ENCODE data around the gene IL17F. TPM values are rescaled to one million over a fixed set of nuclear protein-coding genes. Genes with fewer than 3 reads are reported as not detected.
A peak's percentile ranks its signal among the peaks of the same experiment; 100 is the strongest.

IL17F gene
- total RNA-seq, 4 donors from 2014 or later: not detected

GRCh38 chr6:52285177-52286068 is 41.1 kb upstream of the IL17F start:
- H3K4me3 ChIP-seq (ENCODE audit: low read depth, poor library complexity, severe bottlenecking): no peak overlapping the region
- TF ChIP-seq, protein P1, sequence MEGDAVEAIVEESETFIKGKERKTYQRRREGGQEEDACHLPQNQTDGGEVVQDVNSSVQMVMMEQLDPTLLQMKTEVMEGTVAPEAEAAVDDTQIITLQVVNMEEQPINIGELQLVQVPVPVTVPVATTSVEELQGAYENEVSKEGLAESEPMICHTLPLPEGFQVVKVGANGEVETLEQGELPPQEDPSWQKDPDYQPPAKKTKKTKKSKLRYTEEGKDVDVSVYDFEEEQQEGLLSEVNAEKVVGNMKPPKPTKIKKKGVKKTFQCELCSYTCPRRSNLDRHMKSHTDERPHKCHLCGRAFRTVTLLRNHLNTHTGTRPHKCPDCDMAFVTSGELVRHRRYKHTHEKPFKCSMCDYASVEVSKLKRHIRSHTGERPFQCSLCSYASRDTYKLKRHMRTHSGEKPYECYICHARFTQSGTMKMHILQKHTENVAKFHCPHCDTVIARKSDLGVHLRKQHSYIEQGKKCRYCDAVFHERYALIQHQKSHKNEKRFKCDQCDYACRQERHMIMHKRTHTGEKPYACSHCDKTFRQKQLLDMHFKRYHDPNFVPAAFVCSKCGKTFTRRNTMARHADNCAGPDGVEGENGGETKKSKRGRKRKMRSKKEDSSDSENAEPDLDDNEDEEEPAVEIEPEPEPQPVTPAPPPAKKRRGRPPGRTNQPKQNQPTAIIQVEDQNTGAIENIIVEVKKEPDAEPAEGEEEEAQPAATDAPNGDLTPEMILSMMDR (IDR thresholded peaks at IDR 0.05): no peak
- TF ChIP-seq POLR2A (IDR thresholded peaks at IDR 0.05): no peak
- 15% methylated on average over 12 of the region's 12 CpGs for WGBS, 2 donors
- intact Hi-C loops (cut with DNase I; ENCODE audit: low total_unique reads): loop anchor here (5.0 to 10.0 kb wide), 2 partner anchors 109 to 382 kb away; no protein-coding TSS in a partner anchor
- DNase-seq (ENCODE audit: low spot score in 2 of 2): no peak

DNA sequence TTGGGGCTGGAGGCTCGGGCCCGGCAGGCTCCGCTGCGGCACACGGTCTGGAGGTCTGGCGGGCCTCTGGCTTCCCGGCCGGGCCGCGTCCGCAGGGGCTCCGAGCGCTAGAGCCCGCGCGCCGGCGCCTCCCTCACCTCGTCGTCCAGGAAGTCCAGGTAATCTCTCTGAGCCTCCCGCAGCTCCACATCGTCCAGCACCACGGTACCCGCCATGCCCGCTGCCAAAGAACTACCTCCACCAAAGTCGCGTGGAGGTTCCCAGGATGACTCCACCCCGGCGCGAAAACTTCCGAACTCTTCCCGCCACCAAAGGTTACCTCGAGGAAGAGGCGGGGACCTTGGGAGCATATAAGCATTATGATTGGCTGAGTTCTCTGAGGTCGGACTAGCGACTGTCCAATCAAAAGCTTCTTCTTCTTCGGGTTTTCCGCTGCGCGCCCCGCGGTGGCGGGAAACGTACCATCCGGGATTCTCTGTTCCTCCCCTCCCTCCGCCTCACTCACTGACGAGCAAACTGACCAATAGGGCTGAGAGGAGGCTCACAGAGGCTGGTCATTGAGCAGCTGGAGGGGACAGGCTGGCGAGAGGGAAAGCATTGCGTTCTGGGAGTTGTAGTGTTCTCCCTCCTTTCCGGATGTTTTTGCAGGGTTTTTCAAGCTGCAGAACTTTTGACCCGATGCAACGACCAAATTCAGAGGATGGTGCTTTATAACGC is 40.3 kb upstream of the IL17F start, which contains the start of gene MCM3:
TSS of gene MCM3 (minus strand) at position 283 of the 717 bp plus-strand sequence. CDS start at position 215, 68 bp downstream.
- DNase-seq (ENCODE audit: low spot score in 2 of 2): peak; percentile 98 to 99
- WGBS, 2 donors: 0 to 1% methylated on average over 50 to 51 of the region's 53 CpGs
- no peak for TF ChIP-seq POLR2A (IDR thresholded peaks at IDR 0.05)
- TF ChIP-seq, protein P1 (IDR thresholded peaks at IDR 0.05): no peak
- H3K4me3 ChIP-seq (ENCODE audit: low read depth, poor library complexity, severe bottlenecking): peak within 1 kb of the TSS; percentile 81
- intact Hi-C loops (cut with DNase I; ENCODE audit: low total_unique reads): loop anchor here (5.0 to 10.0 kb wide), 2 partner anchors 110 to 383 kb away; no protein-coding TSS in a partner anchor

DNA sequence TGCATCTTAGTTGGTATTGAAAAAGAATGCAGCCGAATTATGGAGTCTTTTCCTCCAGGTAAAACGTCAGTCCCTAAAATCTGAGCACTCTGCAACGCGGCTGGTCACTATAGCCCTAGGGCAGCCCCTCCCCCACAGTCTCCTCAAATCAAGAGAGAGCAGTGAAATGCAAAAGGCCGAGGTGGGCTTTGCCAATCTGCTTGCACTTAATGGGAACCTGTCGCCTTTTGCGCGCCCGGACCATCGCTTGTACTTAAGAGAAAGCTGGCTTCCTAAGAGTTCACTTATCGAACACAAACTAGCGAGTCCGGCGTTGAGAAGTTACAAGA is 39.8 kb upstream of the IL17F start:
- DNase-seq (ENCODE audit: low spot score in 2 of 2): peak in 1 of 2 donors; percentile 24
- 0 to 1% methylated on average over 14 of the region's 14 CpGs for WGBS, 2 donors
- intact Hi-C loops (cut with DNase I; ENCODE audit: low total_unique reads): loop anchor here (10.0 kb wide), 1 partner anchor 111 kb away; no protein-coding TSS in a partner anchor
- TF ChIP-seq, protein P1 (IDR thresholded peaks at IDR 0.05): no peak
- TF ChIP-seq POLR2A (IDR thresholded peaks at IDR 0.05): no peak
- H3K4me3 ChIP-seq (ENCODE audit: low read depth, poor library complexity, severe bottlenecking): peak overlapping the region; percentile 81

DNA sequence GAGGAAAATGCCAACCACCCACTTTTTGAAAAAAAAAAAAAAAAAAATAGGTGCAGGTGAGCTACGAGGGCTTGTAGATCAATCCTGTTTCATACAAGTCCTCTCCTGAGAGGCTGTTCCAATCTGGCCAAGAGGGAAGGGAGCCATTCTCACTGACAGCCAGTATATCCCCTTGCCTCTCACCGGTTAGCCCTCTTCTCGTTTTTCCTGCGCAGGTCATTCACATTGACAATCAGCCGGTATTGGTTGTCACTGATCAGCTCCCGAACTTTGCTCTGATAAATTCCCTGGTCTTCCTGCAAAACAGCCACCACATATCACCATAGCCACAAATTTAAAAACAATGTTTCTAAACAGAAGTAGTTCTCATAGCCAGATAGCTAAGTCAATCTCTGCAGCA is 38.8 kb upstream of the IL17F start:
- no peak for DNase-seq (ENCODE audit: low spot score in 2 of 2)
- TF ChIP-seq, protein P1 (IDR thresholded peaks at IDR 0.05): no peak
- TF ChIP-seq POLR2A (IDR thresholded peaks at IDR 0.05): no peak
- WGBS, 2 donors: 55% methylated on average over 6 of the region's 6 CpGs
- H3K4me3 ChIP-seq (ENCODE audit: low read depth, poor library complexity, severe bottlenecking): no peak overlapping the region
- intact Hi-C loops (cut with DNase I; ENCODE audit: low total_unique reads): loop anchor here (10.0 kb wide), 1 partner anchor 112 kb away; no protein-coding TSS in a partner anchor

GRCh38 chr6:52276130-52276529 is 31.8 kb upstream of the IL17F start:
- no peak for DNase-seq (ENCODE audit: low spot score in 2 of 2)
- no peak overlapping the region for H3K4me3 ChIP-seq (ENCODE audit: low read depth, poor library complexity, severe bottlenecking)
- TF ChIP-seq, protein P1 (IDR thresholded peaks at IDR 0.05): no peak
- TF ChIP-seq POLR2A (IDR thresholded peaks at IDR 0.05): no peak
- intact Hi-C loops (cut with DNase I; ENCODE audit: low total_unique reads): no loop called here
- 93 to 94% methylated on average over 10 of the region's 10 CpGs for WGBS, 2 donors
